ENCODE data around the gene PNPLA5.

GRCh38 chr22:43941449-43941848 lies 49.6 kb upstream of the PNPLA5 start:
- TF ChIP-seq, protein P1, sequence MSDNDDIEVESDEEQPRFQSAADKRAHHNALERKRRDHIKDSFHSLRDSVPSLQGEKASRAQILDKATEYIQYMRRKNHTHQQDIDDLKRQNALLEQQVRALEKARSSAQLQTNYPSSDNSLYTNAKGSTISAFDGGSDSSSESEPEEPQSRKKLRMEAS (IDR thresholded peaks at IDR 0.05): no peak
- TF ChIP-seq CTCF (IDR thresholded peaks at IDR 0.05; ENCODE audit: low read depth, low read length, missing input control) (no peak), SP1 (IDR thresholded peaks at IDR 0.05) (no peak), ATF3 (IDR thresholded peaks at IDR 0.05) (no peak), EGR1 (IDR thresholded peaks at IDR 0.05; ENCODE audit: low read depth in 2 of 2) (no peak), JUND (IDR thresholded peaks at IDR 0.05) (no peak), TAF1 (conservative IDR thresholded peaks at IDR 0.05) (no peak), RAD21 (IDR thresholded peaks at IDR 0.05) (no peak), YY1 (IDR thresholded peaks at IDR 0.05) (no peak)
- TF ChIP-seq, protein P2, sequence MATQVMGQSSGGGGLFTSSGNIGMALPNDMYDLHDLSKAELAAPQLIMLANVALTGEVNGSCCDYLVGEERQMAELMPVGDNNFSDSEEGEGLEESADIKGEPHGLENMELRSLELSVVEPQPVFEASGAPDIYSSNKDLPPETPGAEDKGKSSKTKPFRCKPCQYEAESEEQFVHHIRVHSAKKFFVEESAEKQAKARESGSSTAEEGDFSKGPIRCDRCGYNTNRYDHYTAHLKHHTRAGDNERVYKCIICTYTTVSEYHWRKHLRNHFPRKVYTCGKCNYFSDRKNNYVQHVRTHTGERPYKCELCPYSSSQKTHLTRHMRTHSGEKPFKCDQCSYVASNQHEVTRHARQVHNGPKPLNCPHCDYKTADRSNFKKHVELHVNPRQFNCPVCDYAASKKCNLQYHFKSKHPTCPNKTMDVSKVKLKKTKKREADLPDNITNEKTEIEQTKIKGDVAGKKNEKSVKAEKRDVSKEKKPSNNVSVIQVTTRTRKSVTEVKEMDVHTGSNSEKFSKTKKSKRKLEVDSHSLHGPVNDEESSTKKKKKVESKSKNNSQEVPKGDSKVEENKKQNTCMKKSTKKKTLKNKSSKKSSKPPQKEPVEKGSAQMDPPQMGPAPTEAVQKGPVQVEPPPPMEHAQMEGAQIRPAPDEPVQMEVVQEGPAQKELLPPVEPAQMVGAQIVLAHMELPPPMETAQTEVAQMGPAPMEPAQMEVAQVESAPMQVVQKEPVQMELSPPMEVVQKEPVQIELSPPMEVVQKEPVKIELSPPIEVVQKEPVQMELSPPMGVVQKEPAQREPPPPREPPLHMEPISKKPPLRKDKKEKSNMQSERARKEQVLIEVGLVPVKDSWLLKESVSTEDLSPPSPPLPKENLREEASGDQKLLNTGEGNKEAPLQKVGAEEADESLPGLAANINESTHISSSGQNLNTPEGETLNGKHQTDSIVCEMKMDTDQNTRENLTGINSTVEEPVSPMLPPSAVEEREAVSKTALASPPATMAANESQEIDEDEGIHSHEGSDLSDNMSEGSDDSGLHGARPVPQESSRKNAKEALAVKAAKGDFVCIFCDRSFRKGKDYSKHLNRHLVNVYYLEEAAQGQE (IDR thresholded peaks at IDR 0.05): no peak
- TF ChIP-seq, protein P3, sequence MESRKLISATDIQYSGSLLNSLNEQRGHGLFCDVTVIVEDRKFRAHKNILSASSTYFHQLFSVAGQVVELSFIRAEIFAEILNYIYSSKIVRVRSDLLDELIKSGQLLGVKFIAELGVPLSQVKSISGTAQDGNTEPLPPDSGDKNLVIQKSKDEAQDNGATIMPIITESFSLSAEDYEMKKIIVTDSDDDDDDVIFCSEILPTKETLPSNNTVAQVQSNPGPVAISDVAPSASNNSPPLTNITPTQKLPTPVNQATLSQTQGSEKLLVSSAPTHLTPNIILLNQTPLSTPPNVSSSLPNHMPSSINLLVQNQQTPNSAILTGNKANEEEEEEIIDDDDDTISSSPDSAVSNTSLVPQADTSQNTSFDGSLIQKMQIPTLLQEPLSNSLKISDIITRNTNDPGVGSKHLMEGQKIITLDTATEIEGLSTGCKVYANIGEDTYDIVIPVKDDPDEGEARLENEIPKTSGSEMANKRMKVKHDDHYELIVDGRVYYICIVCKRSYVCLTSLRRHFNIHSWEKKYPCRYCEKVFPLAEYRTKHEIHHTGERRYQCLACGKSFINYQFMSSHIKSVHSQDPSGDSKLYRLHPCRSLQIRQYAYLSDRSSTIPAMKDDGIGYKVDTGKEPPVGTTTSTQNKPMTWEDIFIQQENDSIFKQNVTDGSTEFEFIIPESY (IDR thresholded peaks at IDR 0.05): no peak

Data from liver (tissue), 3 donors.